ENCODE data around the gene ZNF12. TPM values are rescaled to one million over a fixed set of nuclear protein-coding genes. Genes with fewer than 3 reads are reported as not detected.

Gene ZNF12
- total RNA-seq: 20.4 and 27.5 TPM in 2 replicates

DNA sequence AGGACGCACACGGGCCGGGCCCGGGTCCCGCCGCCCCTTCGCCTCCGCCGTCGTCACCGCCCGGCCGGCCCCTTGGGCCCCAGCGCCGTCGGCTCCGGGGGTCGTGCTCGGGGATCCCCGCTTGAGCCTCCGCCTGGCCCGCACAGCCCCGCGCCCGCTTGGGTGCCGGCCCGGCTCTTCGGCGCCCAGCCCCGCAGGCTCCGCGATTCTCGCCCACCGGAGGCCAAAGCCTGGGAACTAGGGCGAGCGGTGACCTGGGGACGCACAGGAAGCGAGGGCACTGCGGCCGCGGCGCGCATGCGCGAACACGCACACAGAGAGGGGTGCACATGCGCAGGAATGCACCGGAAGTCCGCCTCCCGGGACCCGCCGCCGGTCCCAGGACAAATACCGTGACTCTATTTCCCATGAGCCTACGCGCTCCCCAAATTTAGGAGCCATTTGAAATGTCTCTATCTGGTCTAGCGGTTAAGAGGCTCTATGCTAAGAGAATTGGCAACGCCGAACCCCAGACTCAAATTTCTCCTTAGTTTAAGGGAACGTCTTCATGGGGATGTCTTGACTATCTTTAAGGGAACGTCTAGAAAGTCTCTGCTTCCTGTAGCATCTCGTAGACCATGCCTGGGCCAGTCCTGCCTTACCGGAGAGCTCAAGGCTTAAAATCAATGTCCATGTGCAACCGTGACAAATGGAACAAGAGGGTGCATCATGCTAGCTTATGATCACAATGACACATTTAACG, at the start of gene ZNF12:
Gene ZNF12 (minus strand): TSS at position 282 of the 742 bp plus-strand sequence. CDS start 1,774 bp downstream, outside the sequence.

DNA sequence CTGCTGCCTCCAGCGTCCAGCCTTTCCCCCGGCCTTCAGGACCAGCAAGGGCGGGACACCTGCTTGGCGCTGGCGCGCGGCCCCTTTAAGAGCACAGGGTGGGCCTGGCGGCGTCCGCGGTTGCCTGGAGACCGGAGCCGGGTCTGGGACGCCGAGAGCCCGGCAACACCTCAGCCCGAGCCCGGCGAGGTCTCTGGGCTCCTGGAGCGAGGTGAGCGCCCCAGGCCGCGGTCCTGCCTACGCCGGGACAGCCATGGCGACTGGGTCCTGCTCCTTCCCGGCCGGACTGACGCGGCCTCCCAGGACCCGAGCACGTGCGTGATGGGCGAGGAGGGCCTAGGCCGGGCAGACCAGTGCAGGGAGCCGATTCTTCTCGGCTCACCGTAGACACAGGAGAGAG, 47.2 kb upstream of the ZNF12 start, which contains the start of gene RSPH10B2:
Gene RSPH10B2 (plus strand): TSS at position 140 of the 400 bp plus-strand sequence. CDS start 3,575 bp downstream, outside the sequence.

Other genes with a start within 250 kb of the ZNF12 start
- 168 and 304 TPM in 2 replicates for gene KDELR2, start 222.8 kb downstream of the ZNF12 start, total RNA-seq
- under 0.01 TPM in 1 of 2 replicates, not detected in the other for gene GRID2IP, start 155.5 kb downstream of the ZNF12 start, total RNA-seq
- gene ZDHHC4, start 129.5 kb downstream of the ZNF12 start, total RNA-seq: 59.1 and 69.9 TPM in 2 replicates
- 17.4 and 20.0 TPM in 2 replicates for gene INTS15, start 116.9 kb downstream of the ZNF12 start, total RNA-seq
- 1.4 and 2.4 TPM in 2 replicates for gene ZNF853, start 91.3 kb downstream of the ZNF12 start, total RNA-seq
- 12.0 and 13.7 TPM in 2 replicates for gene ZNF316, start 69.6 kb downstream of the ZNF12 start, total RNA-seq
- 0.39 TPM in 1 of 2 replicates, not detected in the other for gene RSPH10B2, start 47.2 kb upstream of the ZNF12 start, total RNA-seq
- gene CCZ1B, start 119.3 kb upstream of the ZNF12 start, total RNA-seq: 24.9 and 47.5 TPM in 2 replicates